ENCODE data around the gene VSIG10.
A peak's percentile ranks its signal among the peaks of the same experiment; 100 is the strongest.
"Not testable (repeated sequence)": the region's sequence is repeated elsewhere in the genome, so short reads cannot be mapped to it uniquely, and the experiment has no call there.

VSIG10 gene

DNA sequence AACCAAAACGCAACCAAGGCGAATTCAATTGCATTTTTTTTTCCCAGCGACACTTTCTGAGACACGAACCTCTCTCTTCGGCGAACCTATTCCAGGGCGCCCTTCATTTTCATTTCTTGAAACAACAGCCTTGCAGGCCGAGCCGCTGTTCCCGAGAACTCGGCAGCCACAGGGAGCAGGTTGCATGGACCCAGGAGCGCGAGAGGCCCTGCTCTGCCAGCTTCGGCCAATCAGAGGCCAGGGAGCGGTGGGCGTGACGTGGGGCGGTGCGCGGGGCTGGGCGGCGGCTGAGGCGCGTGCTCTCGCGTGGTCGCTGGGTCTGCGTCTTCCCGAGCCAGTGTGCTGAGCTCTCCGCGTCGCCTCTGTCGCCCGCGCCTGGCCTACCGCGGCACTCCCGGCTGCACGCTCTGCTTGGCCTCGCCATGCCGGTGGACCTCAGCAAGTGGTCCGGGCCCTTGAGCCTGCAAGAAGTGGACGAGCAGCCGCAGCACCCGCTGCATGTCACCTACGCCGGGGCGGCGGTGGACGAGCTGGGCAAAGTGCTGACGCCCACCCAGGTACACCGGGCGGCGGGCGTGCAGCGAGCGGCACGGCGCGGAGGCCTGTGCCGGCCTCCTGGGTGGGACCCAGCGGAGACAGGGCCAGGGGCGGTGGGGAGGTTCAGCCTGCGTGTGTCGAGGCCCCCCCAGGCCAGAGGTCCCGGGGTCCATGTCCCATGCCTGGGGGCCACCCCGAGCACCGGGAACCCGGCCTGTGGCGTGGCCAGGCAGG, 32.2 kb upstream of the VSIG10 start, which contains the start of gene PEBP1:
PEBP1 (plus strand) TSS at position 337 of the 771 bp plus-strand sequence; CDS start at position 423, 86 bp downstream.
- peak; percentile 98 for DNase-seq (ENCODE audit: low read depth)
- TF ChIP-seq POLR2A (IDR thresholded peaks at IDR 0.05; ENCODE audit: extremely low read depth, insufficient read length) (peak; percentile 81), MYC (IDR thresholded peaks at IDR 0.05; ENCODE audit: low read depth, low read length) (peak; percentile 98)
- TF ChIP-seq, protein P1, sequence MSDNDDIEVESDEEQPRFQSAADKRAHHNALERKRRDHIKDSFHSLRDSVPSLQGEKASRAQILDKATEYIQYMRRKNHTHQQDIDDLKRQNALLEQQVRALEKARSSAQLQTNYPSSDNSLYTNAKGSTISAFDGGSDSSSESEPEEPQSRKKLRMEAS (IDR thresholded peaks at IDR 0.05; ENCODE audit: low read depth, low read length): peak; percentile 96
- TF ChIP-seq, protein P2, sequence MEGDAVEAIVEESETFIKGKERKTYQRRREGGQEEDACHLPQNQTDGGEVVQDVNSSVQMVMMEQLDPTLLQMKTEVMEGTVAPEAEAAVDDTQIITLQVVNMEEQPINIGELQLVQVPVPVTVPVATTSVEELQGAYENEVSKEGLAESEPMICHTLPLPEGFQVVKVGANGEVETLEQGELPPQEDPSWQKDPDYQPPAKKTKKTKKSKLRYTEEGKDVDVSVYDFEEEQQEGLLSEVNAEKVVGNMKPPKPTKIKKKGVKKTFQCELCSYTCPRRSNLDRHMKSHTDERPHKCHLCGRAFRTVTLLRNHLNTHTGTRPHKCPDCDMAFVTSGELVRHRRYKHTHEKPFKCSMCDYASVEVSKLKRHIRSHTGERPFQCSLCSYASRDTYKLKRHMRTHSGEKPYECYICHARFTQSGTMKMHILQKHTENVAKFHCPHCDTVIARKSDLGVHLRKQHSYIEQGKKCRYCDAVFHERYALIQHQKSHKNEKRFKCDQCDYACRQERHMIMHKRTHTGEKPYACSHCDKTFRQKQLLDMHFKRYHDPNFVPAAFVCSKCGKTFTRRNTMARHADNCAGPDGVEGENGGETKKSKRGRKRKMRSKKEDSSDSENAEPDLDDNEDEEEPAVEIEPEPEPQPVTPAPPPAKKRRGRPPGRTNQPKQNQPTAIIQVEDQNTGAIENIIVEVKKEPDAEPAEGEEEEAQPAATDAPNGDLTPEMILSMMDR (IDR thresholded peaks at IDR 0.05; ENCODE audit: low read depth, low read length): no peak

DNA sequence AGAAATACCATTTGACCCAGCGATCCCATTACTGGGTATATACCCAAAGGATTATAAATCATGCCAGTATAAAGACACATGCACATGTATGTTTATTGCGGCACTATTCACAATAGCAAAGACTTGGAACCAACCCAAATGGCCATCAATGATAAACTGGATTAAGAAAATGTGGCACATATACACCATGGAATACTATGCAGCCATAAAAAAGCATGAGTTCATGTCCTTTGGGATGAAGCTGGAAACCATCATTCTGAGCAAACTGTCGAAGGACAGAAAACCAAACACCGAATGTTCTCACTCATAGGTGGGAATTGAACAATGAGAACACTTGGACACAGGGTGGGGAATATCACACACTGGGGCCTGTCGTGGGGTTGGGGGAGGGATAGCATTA, 25.6 kb upstream of the VSIG10 start:
- not testable (repeated sequence) for DNase-seq (ENCODE audit: low read depth)

More for the DNA sequence above, 32.2 kb upstream of the VSIG10 start, which contains the start of gene PEBP1:
- H3K4me3 ChIP-seq (ENCODE audit: low read depth, low read length): peak within 1 kb of the TSS; percentile 77

DNA sequence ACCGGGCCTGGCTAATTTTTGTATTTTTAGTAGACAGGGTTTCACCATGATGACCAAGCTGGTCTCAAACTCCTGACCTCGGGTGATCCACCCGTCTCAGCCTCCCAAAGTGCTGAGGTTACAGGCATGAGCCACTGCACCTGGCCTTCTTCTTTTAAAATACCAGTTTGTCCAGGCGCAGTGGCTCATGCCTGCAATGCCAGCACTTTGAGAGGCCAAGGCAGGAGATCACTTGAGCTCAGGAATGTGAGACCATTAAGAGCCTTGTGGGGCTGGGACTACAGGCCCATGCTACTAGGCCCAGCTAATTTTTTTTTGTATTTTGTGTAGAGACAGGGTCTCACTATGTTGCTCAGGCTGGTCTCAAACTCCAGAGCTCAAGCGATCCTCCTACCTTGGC, 24.1 kb upstream of the VSIG10 start:
- no peak for DNase-seq (ENCODE audit: low read depth)
- no peak for TF ChIP-seq POLR2A (IDR thresholded peaks at IDR 0.05; ENCODE audit: extremely low read depth, insufficient read length)
- TF ChIP-seq MYC (IDR thresholded peaks at IDR 0.05; ENCODE audit: low read depth, low read length): no peak
- TF ChIP-seq, protein P1 (IDR thresholded peaks at IDR 0.05; ENCODE audit: low read depth, low read length): no peak
- TF ChIP-seq, protein P2 (IDR thresholded peaks at IDR 0.05; ENCODE audit: low read depth, low read length): no peak
- H3K4me3 ChIP-seq (ENCODE audit: low read depth, low read length): no peak overlapping the region

More for the DNA sequence above, 25.6 kb upstream of the VSIG10 start:
- H3K4me3 ChIP-seq (ENCODE audit: low read depth, low read length): not testable (repeated sequence)

DNA sequence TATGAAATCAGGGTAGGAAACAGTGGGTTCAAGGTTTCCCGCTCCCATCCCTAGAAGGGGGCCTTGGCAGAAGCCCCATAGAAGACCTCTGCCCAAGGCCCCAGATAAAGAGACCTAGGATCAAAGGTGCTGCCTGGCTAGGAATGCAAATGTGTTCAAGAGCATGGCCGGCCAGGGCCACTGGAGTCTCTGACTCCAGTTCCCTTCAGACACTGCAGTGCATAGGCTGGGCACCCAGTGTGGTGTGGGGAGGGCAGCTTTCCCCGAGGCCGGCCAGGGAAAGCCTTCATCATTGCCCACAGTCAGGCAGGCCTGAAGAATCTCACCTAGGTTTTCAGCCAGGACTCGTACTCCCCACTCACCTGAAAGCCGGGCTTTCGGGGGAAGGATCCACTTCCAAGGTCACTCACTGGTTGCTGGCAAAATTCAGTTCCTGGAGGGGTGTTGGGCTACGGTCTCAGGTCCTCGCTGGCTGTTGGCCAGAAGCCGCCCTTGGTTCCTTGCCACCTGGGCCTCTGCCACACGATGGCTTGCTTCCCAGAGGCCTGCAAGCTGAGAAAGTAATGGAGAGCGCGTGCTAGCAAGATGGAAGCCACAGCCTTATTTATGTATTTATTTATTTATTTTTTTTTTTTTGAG, 22.4 kb upstream of the VSIG10 start:
- DNase-seq (ENCODE audit: low read depth): no peak
- no peak overlapping the region for H3K4me3 ChIP-seq (ENCODE audit: low read depth, low read length)
- TF ChIP-seq, protein P1 (IDR thresholded peaks at IDR 0.05; ENCODE audit: low read depth, low read length): no peak
- TF ChIP-seq, protein P2 (IDR thresholded peaks at IDR 0.05; ENCODE audit: low read depth, low read length): no peak

DNA sequence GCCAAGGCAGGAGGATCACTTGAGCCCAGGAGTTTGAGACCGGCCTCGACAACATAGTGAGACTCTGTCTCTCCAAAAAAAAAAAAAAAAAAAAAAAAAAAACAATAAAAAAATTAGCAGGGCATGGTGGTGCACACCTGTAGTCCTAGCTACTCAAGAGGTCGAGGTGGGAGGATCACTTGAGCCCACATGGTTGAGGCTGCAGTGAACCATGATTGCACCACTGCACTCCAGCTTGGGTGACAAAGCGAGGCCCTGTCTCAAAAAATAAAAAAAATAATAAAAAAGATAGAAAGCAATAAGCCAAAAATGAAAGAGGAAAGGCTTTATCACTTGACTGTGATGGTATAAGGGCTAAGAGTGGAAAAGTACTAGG, 21.9 kb upstream of the VSIG10 start:
- no peak for DNase-seq (ENCODE audit: low read depth)
- TF ChIP-seq, protein P2 (IDR thresholded peaks at IDR 0.05; ENCODE audit: low read depth, low read length): no peak
- TF ChIP-seq MYC (IDR thresholded peaks at IDR 0.05; ENCODE audit: low read depth, low read length) (no peak), POLR2A (IDR thresholded peaks at IDR 0.05; ENCODE audit: extremely low read depth, insufficient read length) (no peak)
- TF ChIP-seq, protein P1 (IDR thresholded peaks at IDR 0.05; ENCODE audit: low read depth, low read length): no peak

DNA sequence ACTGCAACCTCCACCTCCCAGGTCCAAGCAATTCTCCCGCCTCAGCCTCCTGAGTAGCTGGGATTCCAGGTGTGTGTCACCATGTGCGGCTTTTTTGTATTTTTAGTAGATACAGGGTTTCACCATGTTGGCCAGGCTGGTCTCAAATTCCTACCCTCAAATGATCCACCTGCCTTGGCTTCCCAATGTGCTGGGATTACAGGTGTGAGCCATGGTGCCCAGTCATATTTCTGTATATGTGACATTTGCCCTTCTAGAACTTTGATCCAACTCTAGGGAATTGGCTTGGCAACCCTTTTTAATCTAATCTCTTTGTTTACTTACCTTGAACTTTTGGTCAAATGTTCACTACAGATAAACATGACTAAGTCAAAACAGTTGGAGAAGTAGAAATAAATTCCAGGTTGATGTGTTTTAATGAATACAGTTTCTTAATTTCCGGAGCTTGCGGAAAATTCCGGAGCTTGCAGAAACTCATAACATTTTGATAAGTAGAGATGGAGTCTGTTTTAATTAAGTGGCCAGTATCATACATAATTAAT, 20.6 kb upstream of the VSIG10 start:
- TF ChIP-seq, protein P2 (IDR thresholded peaks at IDR 0.05; ENCODE audit: low read depth, low read length): no peak
- TF ChIP-seq POLR2A (IDR thresholded peaks at IDR 0.05; ENCODE audit: extremely low read depth, insufficient read length) (no peak), MYC (IDR thresholded peaks at IDR 0.05; ENCODE audit: low read depth, low read length) (no peak)
- TF ChIP-seq, protein P1 (IDR thresholded peaks at IDR 0.05; ENCODE audit: low read depth, low read length): no peak
- DNase-seq (ENCODE audit: low read depth): no peak
- no peak overlapping the region for H3K4me3 ChIP-seq (ENCODE audit: low read depth, low read length)

More for the DNA sequence above, 21.9 kb upstream of the VSIG10 start:
- H3K4me3 ChIP-seq (ENCODE audit: low read depth, low read length): no peak overlapping the region

All from NB4 (cell line).